ENCODE results near the gene KIRREL3.
A peak's percentile ranks its signal among the peaks of the same experiment; 100 is the strongest.

KIRREL3 gene

DNA sequence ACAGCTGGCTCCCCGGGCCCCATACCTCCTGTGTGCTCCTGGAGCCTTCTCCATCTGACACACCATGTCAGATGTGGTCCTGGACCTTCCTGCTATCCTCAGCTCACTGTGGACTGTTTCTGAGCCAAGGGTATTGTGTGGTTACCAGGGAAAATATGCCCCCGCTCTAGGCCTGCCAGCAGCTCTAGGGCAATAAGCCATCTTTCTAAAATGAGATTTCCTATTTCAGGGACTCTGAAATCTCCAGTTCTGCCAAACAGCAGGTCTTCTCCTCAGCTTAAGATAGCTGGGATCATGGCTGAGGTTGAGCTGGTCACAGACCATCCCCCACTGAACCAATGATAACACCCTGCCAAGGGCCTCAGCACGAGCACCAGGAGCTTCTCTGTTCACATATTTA, 417.5 kb downstream of the KIRREL3 start:
- TF ChIP-seq JUND (IDR thresholded peaks at IDR 0.05; ENCODE audit: low read depth) = no peak
- in situ Hi-C loops (cut with HindIII; ENCODE audit: low pct_unique_long_range_greater_than_20kb, low sequenced_read_pairs) = no loop called here
- no peak for DNase-seq (ENCODE audit: low read depth in 1 of 2, low spot score in 1 of 2)

DNA sequence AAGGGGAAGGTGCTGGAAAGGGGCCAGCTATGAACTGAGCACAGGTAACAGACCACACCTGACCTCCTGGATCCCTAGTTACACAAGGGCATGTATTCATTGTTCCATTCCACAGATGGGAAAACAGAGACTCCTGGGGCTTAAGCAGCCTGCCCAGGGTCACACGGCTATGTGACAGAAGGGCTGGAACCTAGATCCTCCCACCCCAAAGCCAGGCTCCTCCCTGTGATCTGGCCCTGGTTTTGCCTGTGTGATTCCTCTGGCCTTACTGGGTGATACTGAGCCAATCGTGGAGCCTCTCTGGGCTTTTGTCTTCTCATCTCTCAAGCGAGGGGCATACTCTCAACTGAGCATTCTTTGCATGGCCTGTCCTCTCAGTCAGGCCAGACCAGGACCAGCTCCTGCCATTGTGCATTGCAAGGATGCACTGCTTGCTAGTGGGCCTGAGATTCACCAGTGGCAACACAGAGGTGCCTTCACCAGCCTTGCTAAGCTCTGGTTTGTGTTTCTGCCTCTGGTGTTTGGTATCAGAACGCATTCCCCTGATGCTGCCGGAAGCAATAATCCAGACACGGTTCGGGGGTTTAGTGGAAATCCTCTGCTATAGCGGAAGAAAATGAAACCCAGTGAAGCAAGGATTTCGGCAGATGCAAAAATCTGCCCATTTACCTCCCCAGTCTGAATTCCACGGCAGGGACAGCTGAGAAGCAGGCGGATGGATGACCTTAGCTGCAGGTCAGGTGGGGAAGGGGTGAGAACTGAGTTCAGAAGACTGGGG, 418.5 kb downstream of the KIRREL3 start:
- DNase-seq (ENCODE audit: low read depth in 1 of 2, low spot score in 1 of 2) = no peak
- no peak for TF ChIP-seq JUND (IDR thresholded peaks at IDR 0.05; ENCODE audit: low read depth)
- in situ Hi-C loops (cut with HindIII; ENCODE audit: low pct_unique_long_range_greater_than_20kb, low sequenced_read_pairs) = no loop called here

- in situ Hi-C loops (cut with HindIII; ENCODE audit: low pct_unique_long_range_greater_than_20kb, low sequenced_read_pairs) = no loop called here
- DNase-seq (ENCODE audit: low read depth in 1 of 2, low spot score in 1 of 2) = no peak
- no peak for TF ChIP-seq JUND (IDR thresholded peaks at IDR 0.05; ENCODE audit: low read depth)
These were observed 422.1 kb downstream of the KIRREL3 start for GRCh38 chr11:126578426-126578825.

GRCh38 chr11:126578021-126578420, 422.5 kb downstream of the KIRREL3 start:
- in situ Hi-C loops (cut with HindIII; ENCODE audit: low pct_unique_long_range_greater_than_20kb, low sequenced_read_pairs) = no loop called here
- no peak for DNase-seq (ENCODE audit: low read depth in 1 of 2, low spot score in 1 of 2)
- no peak for TF ChIP-seq JUND (IDR thresholded peaks at IDR 0.05; ENCODE audit: low read depth)

- TF ChIP-seq JUND (IDR thresholded peaks at IDR 0.05; ENCODE audit: low read depth) = no peak
- no peak for DNase-seq (ENCODE audit: low read depth in 1 of 2, low spot score in 1 of 2)
- in situ Hi-C loops (cut with HindIII; ENCODE audit: low pct_unique_long_range_greater_than_20kb, low sequenced_read_pairs) = no loop called here
These were observed 424.7 kb downstream of the KIRREL3 start for GRCh38 chr11:126575849-126576248.

GRCh38 chr11:126573325-126573978, 427.1 kb downstream of the KIRREL3 start:
- TF ChIP-seq JUND (IDR thresholded peaks at IDR 0.05; ENCODE audit: low read depth) = no peak
- no peak for DNase-seq (ENCODE audit: low read depth in 1 of 2, low spot score in 1 of 2)
- in situ Hi-C loops (cut with HindIII; ENCODE audit: low pct_unique_long_range_greater_than_20kb, low sequenced_read_pairs) = no loop called here

- DNase-seq (ENCODE audit: low read depth in 1 of 2, low spot score in 1 of 2) = no peak
- no peak for TF ChIP-seq JUND (IDR thresholded peaks at IDR 0.05; ENCODE audit: low read depth)
- in situ Hi-C loops (cut with HindIII; ENCODE audit: low pct_unique_long_range_greater_than_20kb, low sequenced_read_pairs) = no loop called here
These were observed 430.1 kb downstream of the KIRREL3 start for GRCh38 chr11:126570489-126570888.

DNA sequence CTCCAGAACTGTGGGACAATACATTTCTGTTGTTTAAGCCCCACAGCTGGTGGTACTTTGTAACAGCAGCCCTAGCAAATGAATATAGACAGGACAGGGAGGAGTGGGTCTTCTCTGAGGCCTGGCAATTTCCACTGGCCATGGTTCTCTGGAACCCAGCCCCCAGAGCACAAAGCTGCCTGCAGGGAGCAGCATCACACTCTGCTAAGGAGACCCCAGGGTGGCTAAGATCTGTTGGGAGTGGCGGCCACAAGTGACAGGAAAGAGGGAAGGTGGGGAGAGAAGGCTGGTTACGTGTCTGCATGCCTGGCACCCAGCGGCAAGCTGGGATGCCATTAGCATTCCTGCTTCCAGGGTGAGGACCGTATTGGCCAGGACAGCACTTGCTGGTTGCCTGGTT, 433.2 kb downstream of the KIRREL3 start:
- DNase-seq (ENCODE audit: low read depth in 1 of 2, low spot score in 1 of 2) = no peak
- in situ Hi-C loops (cut with HindIII; ENCODE audit: low pct_unique_long_range_greater_than_20kb, low sequenced_read_pairs) = no loop called here
- no peak for TF ChIP-seq JUND (IDR thresholded peaks at IDR 0.05; ENCODE audit: low read depth)

DNA sequence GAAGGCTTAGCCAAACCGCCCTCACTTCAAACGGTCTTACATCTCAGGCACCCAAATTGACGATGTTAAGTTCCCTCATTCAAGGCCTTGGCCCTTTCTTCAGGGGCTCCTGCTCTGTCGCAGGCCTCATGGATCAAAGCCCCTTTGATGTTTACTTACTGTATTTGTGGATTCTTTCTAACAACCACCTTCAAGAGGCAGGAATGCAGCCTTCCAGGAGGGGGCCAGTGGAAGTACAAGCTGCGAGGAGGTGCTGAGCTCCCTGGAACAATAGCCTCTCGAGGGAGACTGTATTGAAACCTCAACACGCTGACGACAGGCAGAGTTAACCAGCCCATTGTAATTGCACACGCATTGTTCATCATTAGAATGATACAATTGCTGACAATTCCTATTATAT, 436.0 kb downstream of the KIRREL3 start:
- in situ Hi-C loops (cut with HindIII; ENCODE audit: low pct_unique_long_range_greater_than_20kb, low sequenced_read_pairs) = no loop called here
- DNase-seq (ENCODE audit: low read depth in 1 of 2, low spot score in 1 of 2) = no peak
- TF ChIP-seq JUND (IDR thresholded peaks at IDR 0.05; ENCODE audit: low read depth) = no peak

DNA sequence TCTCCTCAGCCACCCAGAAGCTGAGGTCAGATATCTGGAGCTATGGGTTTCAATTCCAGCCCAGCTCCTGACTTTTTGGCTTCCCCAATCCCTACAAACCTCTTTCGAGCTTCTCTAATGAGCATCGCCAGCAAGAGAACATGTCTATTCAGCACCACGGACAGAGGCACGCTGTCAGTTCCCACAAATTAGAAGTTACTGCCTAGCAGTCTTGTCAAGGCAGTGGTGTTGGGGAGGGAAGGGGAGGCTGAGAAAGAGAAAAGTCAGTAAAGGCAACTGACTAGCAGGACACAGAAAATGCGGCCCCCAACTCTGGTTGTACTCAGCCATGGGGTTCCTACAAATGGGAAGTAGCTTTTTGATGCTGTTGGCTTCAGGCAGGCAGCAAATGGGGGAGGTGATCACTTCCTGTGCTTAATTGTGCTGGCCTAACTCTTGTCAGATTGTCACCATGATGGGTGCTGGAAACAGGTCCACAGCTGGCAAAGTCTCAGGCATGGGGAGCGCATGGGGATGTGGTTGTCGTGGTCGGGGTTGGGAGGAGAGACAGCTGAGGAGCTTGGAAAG, 439.2 kb downstream of the KIRREL3 start:
- DNase-seq (ENCODE audit: low read depth in 1 of 2, low spot score in 1 of 2) = peak; percentile 91
- TF ChIP-seq JUND (IDR thresholded peaks at IDR 0.05; ENCODE audit: low read depth) = no peak
- in situ Hi-C loops (cut with HindIII; ENCODE audit: low pct_unique_long_range_greater_than_20kb, low sequenced_read_pairs) = no loop called here

DNA sequence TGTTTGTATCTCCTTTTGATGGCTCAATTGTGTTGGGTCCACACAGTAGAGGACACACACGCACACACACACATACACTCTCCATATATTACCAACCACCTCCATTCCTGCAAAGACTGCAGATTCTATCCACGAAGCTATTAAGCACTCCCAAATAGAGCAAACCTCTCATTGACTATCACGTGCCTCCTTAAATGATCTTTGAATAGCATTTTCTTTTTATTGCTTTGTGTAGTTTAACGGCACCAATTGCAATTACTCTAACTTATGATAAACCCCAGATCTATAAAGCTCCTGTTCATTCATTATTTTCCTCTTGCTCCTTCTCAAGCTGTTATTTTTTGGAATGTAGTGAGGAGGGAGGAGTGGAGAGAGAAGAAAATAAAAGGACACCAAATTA, 440.3 kb downstream of the KIRREL3 start:
- in situ Hi-C loops (cut with HindIII; ENCODE audit: low pct_unique_long_range_greater_than_20kb, low sequenced_read_pairs) = no loop called here
- DNase-seq (ENCODE audit: low read depth in 1 of 2, low spot score in 1 of 2) = no peak
- no peak for TF ChIP-seq JUND (IDR thresholded peaks at IDR 0.05; ENCODE audit: low read depth)

GRCh38 chr11:126548581-126549550, 451.7 kb downstream of the KIRREL3 start:
- no peak for DNase-seq (ENCODE audit: low read depth in 1 of 2, low spot score in 1 of 2)
- no peak for TF ChIP-seq JUND (IDR thresholded peaks at IDR 0.05; ENCODE audit: low read depth)
- in situ Hi-C loops (cut with HindIII; ENCODE audit: low pct_unique_long_range_greater_than_20kb, low sequenced_read_pairs) = no loop called here

Measured in T47D (cell line).